ENCODE results near the gene ELOA.
"Not testable (repeated sequence)": the region's sequence is repeated elsewhere in the genome, so short reads cannot be mapped to it uniquely, and the experiment has no call there.

The ELOA gene

DNA sequence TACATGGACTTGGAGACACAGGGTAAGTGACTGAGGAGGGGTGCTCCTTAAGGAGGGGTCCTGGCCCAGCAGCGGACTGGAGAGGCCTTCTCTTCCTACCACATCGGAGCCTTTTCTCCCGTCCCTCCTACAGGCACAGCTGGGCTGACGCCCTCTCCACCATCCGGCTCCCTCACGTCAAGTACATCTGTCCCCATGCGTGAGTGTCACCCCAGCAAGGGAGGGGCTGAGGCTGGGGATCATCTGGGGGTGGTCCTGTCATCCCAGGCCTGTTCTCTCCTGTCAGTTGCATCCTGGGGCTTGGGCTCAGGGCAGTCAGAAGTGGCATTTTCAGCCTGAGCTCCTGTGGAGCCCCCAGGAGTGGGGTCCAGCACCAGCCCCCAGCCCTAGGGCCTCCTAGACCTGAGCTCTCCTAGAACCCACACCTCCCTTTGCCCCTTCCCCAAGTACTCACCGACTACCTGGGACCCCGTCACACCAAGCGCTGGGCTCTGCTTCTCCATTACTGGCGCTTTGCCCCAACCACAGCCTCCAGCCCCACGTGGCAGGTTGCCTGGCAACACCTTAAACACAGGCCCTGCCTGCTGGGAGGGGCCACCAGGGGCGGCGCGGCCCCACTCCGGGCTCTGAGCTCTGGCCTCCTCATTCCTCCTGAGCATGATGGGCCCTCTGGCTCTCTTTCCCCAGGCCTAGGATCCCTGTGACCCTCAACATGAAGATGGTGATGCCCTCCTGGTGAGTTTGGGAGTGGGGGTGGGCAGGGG is 49.9 kb downstream of the ELOA start:
- no peak overlapping the region for H3K4me3 ChIP-seq (ENCODE audit: control insufficient read depth, low read depth, low read length)
- no peak for TF ChIP-seq CTCF (IDR thresholded peaks at IDR 0.05; ENCODE audit: control insufficient read depth, insufficient read depth, low read depth, low read length, missing control alignments)
- no peak for DNase-seq (ENCODE audit: low read depth)

DNA sequence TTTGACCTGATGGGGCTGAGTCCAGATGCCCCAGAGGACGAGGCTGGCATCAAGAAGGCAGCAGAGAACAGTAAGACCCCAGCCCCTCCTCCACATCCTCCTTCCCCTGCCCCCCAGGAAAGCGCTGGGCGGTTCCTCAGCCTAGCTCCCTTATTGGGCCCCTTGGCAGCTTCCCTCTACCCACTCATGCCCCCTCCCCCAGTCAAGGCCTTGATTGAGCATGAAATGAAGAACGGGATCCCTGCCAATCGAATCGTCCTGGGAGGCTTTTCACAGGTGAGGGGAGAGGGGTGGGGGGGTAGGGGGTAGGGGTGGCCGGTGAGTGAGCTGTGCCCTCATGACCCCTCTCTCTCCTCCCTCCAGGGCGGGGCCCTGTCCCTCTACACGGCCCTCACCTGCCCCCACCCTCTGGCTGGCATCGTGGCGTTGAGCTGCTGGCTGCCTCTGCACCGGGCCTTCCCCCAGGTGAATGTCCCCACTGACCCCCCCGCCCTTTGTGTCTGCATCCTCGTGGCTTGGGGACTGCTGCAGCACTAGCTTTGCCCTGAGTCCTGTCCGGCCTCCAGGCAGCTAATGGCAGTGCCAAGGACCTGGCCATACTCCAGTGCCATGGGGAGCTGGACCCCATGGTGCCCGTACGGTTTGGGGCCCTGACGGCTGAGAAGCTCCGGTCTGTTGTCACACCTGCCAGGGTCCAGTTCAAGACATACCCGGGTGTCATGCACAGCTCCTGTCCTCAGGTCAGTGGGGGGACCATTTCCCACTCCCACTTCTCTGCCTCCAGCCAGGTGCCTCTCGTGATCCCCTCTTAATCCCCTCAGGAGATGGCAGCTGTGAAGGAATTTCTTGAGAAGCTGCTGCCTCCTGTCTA is 50.8 kb downstream of the ELOA start:
- no peak overlapping the region for H3K4me3 ChIP-seq (ENCODE audit: control insufficient read depth, low read depth, low read length)
- DNase-seq (ENCODE audit: low read depth), result no peak
- no peak for TF ChIP-seq CTCF (IDR thresholded peaks at IDR 0.05; ENCODE audit: control insufficient read depth, insufficient read depth, low read depth, low read length, missing control alignments)

DNA sequence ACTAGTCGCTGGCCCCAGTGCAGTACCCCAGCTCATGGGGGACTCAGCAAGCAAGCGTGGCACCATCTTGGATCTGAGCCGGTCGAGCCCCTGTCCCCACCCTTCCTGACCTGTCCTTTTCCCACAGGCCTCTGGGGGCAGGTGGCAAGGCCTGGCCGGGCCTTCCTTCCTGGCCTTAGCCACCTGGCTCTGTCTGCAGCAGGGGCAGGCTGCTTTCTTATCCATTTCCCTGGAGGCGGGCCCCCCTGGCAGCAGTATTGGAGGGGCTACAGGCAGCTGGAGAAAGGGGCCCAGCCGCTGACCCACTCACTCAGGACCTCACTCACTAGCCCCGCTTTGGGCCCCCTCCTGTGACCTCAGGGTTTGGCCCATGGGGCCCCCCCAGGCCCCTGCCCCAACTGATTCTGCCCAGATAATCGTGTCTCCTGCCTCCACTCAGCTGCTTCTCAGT is 51.5 kb downstream of the ELOA start:
- not testable (repeated sequence) for H3K4me3 ChIP-seq (ENCODE audit: control insufficient read depth, low read depth, low read length); DNase-seq (ENCODE audit: low read depth)

- no peak for TF ChIP-seq CTCF (IDR thresholded peaks at IDR 0.05; ENCODE audit: control insufficient read depth, insufficient read depth, low read depth, low read length, missing control alignments)
- H3K4me3 ChIP-seq (ENCODE audit: control insufficient read depth, low read depth, low read length), result no peak overlapping the region
- DNase-seq (ENCODE audit: low read depth), result no peak
Observed at GRCh38 chr1:23795676-23796465, 52.6 kb downstream of the ELOA start.

DNA sequence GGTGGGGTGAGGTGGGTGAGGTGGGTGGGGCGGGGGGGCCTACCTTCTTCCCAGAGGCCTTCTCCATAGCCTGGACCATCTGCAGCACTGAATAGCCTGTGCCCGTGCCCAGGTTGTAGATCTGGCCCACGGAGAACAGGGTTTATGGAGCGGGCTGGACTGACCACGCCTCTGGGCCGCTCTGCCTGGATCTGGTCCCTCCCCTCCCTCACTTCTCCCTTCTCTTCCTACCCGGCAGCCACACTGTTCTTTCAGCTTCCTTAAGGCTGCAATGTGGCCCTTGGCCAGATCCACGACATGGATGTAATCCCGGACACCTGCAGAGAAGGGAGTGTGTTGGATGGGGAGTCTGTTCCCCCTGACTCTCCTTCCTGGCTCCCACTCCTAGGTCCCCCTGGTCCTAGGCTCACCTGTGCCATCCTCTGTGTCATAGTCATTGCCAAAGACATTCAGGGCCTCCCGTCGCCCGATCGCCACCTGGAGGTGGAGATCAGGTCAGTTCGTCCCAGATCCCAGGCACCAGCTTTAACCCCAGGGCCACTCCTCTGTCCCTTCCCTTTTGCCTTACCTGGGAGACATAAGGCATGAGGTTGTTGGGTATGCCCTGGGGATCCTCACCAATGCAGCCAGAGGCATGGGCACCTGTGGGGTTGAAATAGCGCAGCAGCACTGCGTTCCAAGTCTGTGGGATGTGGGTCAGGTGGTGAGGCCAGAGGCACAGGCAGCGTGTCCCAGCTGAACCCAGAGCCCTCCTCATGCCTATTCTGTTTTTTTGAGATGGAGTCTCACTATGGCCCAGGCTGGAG is 53.4 kb downstream of the ELOA start:
- no peak for DNase-seq (ENCODE audit: low read depth)
- TF ChIP-seq CTCF (IDR thresholded peaks at IDR 0.05; ENCODE audit: control insufficient read depth, insufficient read depth, low read depth, low read length, missing control alignments), result no peak
- no peak overlapping the region for H3K4me3 ChIP-seq (ENCODE audit: control insufficient read depth, low read depth, low read length)

- TF ChIP-seq CTCF (IDR thresholded peaks at IDR 0.05; ENCODE audit: control insufficient read depth, insufficient read depth, low read depth, low read length, missing control alignments), result no peak
- no peak for DNase-seq (ENCODE audit: low read depth)
- no peak overlapping the region for H3K4me3 ChIP-seq (ENCODE audit: control insufficient read depth, low read depth, low read length)
Observed at GRCh38 chr1:23797478-23798448, 54.5 kb downstream of the ELOA start.
